LNCAP (cell line): ENCODE results near the gene ZNF300.

Experiments
- CTCF ChIP-seq: fragments of 450-650 bp; IDR thresholded peaks from 2 replicates; pipeline ENCODE4 v1.5.1; 2017; ENCODE audit warnings: mild to moderate bottlenecking

ZNF300 gene

GRCh38 chr5:150904479-150905311 lies at the start of gene ZNF300:
TSS of gene ZNF300 (minus strand) at chr5:150904980. CDS start at chr5:150903155, 1,825 bp downstream.
- no peak for TF ChIP-seq CTCF

DNA sequence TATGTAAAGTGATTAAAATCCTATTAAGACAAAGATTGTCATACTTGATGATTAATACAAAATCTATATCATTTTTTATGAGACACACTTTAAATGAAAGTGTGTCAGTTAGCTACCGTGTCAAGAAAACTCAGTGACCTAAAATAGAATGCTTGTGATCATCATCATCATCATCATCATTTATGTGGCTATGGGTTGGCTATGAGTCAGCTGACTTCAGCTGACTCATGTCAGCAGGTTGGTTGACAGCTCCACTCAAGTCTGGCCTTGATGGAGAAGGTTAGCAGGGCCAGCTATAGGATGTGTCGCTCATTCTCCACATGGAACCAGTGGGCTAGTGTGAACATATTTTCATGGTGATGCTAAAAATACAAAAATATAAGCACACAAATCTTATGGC lies 43.8 kb upstream of the ZNF300 start:
- TF ChIP-seq CTCF, result no peak

DNA sequence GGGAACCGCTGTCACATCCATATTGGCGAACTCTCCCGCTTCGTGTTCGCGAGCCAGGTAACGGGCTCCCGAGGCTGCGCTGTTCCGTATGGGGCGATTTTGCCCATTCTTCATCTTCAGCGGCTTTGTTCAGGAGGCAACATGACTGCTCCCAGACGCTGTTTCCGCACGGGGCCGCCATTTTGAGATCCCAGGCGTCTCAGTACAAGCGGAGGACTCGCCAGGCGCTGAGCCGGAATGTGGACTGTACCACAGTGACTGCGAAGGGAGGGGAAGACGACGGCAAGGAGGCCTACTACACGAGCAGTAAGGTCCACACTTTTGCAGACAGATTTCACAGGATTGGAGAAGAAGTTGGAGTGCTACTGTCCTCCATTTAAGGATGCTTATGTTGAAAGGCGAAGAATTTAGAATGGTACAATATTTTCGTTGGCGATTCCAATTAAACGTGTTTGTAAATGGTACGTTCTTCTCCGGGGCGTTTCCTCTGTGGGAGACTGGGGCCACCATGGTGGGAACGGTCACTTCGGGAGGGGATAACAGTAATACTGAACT lies 41.6 kb upstream of the ZNF300 start:
- no peak for TF ChIP-seq CTCF

DNA sequence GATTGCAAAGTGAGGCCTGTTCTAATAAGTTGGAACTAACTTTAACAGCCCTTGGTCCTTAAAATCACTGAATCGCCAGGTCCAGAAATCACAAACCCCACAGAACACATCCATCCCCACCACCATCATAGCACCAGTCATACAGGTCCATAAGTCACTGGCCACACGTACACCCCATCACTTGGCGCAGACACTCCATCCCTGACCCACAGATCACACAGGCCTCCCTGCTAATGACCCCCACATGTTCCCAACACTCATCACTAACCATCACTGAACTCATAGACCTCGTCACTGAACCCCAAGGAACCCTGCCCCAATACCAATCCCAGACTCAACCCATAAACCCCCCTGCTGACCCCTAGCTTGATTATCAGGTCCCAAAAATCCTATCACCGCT lies 41.2 kb upstream of the ZNF300 start:
- TF ChIP-seq CTCF, result no peak

GRCh38 chr5:150945486-150945885 lies 40.7 kb upstream of the ZNF300 start:
- no peak for TF ChIP-seq CTCF

DNA sequence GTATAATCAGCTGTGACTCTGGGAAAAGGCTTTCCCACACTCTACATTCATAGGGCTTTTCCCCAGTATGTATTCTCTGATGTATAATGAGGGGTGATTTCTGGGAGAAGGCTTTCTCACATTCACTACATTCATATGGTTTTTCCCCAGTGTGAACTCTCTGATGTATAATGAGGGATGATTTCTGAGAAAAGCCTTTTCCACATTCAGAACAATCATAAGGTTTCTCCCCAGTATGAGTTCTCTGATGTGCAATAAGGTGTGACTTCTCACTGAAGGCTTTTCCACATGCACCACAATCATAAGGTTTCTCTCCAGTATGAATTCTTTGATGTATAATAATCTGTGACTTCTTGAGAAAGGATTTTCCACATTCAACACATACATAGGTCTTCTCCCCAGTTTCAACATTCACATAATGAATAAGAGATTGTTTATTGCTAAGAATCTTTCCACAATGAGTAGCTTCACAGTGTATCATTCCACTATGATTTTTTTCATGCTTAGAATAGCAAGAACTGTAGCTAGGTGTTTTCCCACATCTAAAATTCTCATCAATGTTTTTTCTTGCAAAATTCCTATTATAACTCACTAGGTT lies 26.7 kb upstream of the ZNF300 start:
- no peak for TF ChIP-seq CTCF

GRCh38 chr5:150918613-150919012 lies 13.8 kb upstream of the ZNF300 start:
- TF ChIP-seq CTCF, result no peak
